Subcutaneous abdominal adipose tissue (tissue), 5 donors: ENCODE results near the gene KRTAP3-3.
"Not testable (repeated sequence)": the region's sequence is repeated elsewhere in the genome, so short reads cannot be mapped to it uniquely, and the experiment has no call there.

Experiments
- H3K27ac ChIP-seq: one replicate; pipeline ENCODE4 v1.7.0; 2013; ENCODE audit warnings: low read depth, mild to moderate bottlenecking, inconsistent platforms, low read length, moderate library complexity
- H3K27me3 ChIP-seq, 5 donors: one replicate each; pipeline ENCODE4 v1.7.0; 2013; ENCODE audit warnings: low read length in 5 of 5, inconsistent platforms in 1 of 5; ENCODE audit not compliant: control insufficient read depth in 5 of 5, insufficient read depth in 4 of 5
- H3K36me3 ChIP-seq, 5 donors: one replicate each; pipeline ENCODE4 v1.7.0; 2013; ENCODE audit warnings: low read length in 5 of 5; ENCODE audit not compliant: control insufficient read depth in 5 of 5, insufficient read depth in 5 of 5
- H3K4me1 ChIP-seq, 5 donors: one replicate each; pipeline ENCODE4 v1.7.0; 2013; ENCODE audit warnings: low read length in 5 of 5, mild to moderate bottlenecking in 3 of 5, moderate library complexity in 1 of 5; ENCODE audit not compliant: control insufficient read depth in 5 of 5, insufficient read depth in 5 of 5
- H3K4me3 ChIP-seq, 5 donors: one replicate each; pipeline ENCODE4 v1.7.0; 2013; ENCODE audit warnings: low read length in 5 of 5, low read depth in 1 of 5
- H3K9ac ChIP-seq, 5 donors: one replicate each; pipeline ENCODE4 v1.7.0; 2013; ENCODE audit warnings: low read length in 5 of 5, mild to moderate bottlenecking in 4 of 5, moderate library complexity in 3 of 5
- H3K9me3 ChIP-seq, 5 donors: one replicate each; pipeline ENCODE4 v1.7.0; 2013; ENCODE audit warnings: low read length in 5 of 5; ENCODE audit not compliant: control insufficient read depth in 5 of 5
- donor health status: healthy.
- donor health status: healthy.
- donor health status: healthy.
- donor health status: healthy.
- donor health status: healthy.

The KRTAP3-3 gene

DNA sequence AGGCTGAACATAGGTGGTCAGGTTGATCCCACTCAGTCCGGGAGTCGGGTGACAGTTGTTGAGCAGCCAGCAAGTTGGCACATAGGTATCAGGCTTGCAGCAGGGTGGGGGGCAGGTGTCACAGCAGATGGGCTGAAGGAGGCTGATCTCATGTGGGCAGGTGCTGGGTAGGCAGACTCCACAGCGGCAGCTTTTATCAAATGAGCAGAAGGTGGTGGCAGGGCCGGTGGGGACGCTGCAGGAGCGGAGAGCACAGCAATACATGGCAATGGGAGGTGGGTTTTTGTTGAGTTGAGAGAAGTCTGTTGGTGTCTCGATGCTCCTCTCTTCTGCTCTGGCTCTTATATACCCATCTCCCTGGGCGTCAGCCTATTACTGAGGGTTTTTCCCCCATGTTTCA is 14.8 kb upstream of the KRTAP3-3 start, which contains the start of gene KRTAP3-1:
Gene KRTAP3-1, minus strand, starts transcription at position 318 of the 400 bp plus-strand sequence. Its CDS starts 54 bp downstream, at position 264.
- Histone ChIP-seq H3K9me3 (no peaks in the 10 kb centered on the region), H3K27ac (no peak within 1 kb of the TSS), H3K4me1 (no peaks in the 10 kb centered on the region), H3K4me3 (no peak within 1 kb of the TSS), H3K36me3 (no peaks in the 10 kb centered on the region), H3K9ac (no peak within 1 kb of the TSS), H3K27me3 (peaks cover 0 to 3% (median 0%) of the 10 kb centered on the region in 5 donors)

DNA sequence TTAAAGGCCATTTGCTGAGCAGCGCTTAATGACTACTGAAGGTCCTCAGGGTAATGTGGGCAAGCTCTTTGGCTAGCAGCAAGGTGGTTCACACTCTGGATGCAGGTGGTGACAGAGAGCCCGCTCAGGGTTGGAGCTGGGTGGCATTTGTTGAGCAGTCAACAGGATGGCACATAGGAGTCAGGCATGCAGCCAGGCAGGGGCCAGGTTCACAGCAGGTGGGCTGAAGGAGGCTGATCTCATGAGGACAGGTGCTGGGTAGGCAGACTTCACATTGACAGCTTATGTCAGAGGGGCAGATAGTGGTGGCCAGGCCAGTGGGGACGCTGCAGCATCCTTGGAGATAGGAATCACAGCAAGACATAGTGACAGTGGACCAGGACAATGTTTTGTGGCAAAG is 10.4 kb upstream of the KRTAP3-3 start:
- H3K27ac ChIP-seq, result no peak overlapping the region

GRCh38 chr17:41003926-41004325 is 10.0 kb upstream of the KRTAP3-3 start:
- Histone ChIP-seq H3K9me3 (no peaks in the 10 kb centered on the region), H3K9ac (no peak overlapping the region), H3K36me3 (no peaks in the 10 kb centered on the region), H3K27me3 (peaks cover 0 to 3% (median 0%) of the 10 kb centered on the region in 5 donors), H3K4me3 (no peak overlapping the region), H3K4me1 (no peaks in the 10 kb centered on the region), H3K27ac (no peak overlapping the region)

More for the DNA sequence above, 10.4 kb upstream of the KRTAP3-3 start:
- Histone ChIP-seq H3K27me3 (peaks cover 0 to 3% (median 0%) of the 10 kb centered on the region in 5 donors), H3K9me3 (no peaks in the 10 kb centered on the region), H3K4me3 (no peak overlapping the region), H3K9ac (no peak overlapping the region), H3K4me1 (no peaks in the 10 kb centered on the region), H3K36me3 (no peaks in the 10 kb centered on the region)

GRCh38 chr17:41002814-41003213 is 8.8 kb upstream of the KRTAP3-3 start:
- Histone ChIP-seq H3K9ac (no peak overlapping the region), H3K4me1 (no peaks in the 10 kb centered on the region), H3K27me3 (peaks cover 0 to 3% (median 0%) of the 10 kb centered on the region in 5 donors), H3K27ac (no peak overlapping the region), H3K4me3 (no peak overlapping the region), H3K36me3 (no peaks in the 10 kb centered on the region), H3K9me3 (no peaks in the 10 kb centered on the region)

- no peak overlapping the region for H3K9ac ChIP-seq
- no peak overlapping the region for H3K4me3 ChIP-seq
- no peaks in the 10 kb centered on the region for H3K4me1 ChIP-seq
- H3K9me3 ChIP-seq, result no peaks in the 10 kb centered on the region
- peaks cover 0 to 3% (median 0%) of the 10 kb centered on the region in 5 donors for H3K27me3 ChIP-seq
- no peaks in the 10 kb centered on the region for H3K36me3 ChIP-seq
- H3K27ac ChIP-seq, result no peak overlapping the region
These were observed 7.8 kb upstream of the KRTAP3-3 start for GRCh38 chr17:41001795-41002194.

- H3K27me3 ChIP-seq, H3K9ac ChIP-seq, H3K9me3 ChIP-seq, H3K36me3 ChIP-seq, H3K4me3 ChIP-seq, H3K4me1 ChIP-seq, H3K27ac ChIP-seq: not testable (repeated sequence)
These were observed 5.6 kb upstream of the KRTAP3-3 start, which contains the start of gene KRTAP3-2 for GRCh38 chr17:40999563-40999962. KRTAP3-2 (minus strand) TSS chr17:40999906; CDS start chr17:40999853, 53 bp downstream.

- Histone ChIP-seq H3K27me3 (peaks cover 0 to 10% (median 3%) of the 10 kb centered on the region in 5 donors), H3K9ac (no peak overlapping the region), H3K27ac (no peak overlapping the region), H3K9me3 (no peaks in the 10 kb centered on the region), H3K4me3 (no peak overlapping the region), H3K4me1 (no peaks in the 10 kb centered on the region), H3K36me3 (no peaks in the 10 kb centered on the region)
These were observed 3.4 kb upstream of the KRTAP3-3 start for GRCh38 chr17:40997361-40997760.

GRCh38 chr17:40996829-40997228 is 2.9 kb upstream of the KRTAP3-3 start:
- Histone ChIP-seq H3K4me1 (no peaks in the 10 kb centered on the region), H3K9ac (no peak overlapping the region), H3K27me3 (peaks cover 0 to 10% (median 4%) of the 10 kb centered on the region in 5 donors), H3K9me3 (no peaks in the 10 kb centered on the region), H3K4me3 (no peak overlapping the region), H3K36me3 (no peaks in the 10 kb centered on the region), H3K27ac (no peak overlapping the region)

DNA sequence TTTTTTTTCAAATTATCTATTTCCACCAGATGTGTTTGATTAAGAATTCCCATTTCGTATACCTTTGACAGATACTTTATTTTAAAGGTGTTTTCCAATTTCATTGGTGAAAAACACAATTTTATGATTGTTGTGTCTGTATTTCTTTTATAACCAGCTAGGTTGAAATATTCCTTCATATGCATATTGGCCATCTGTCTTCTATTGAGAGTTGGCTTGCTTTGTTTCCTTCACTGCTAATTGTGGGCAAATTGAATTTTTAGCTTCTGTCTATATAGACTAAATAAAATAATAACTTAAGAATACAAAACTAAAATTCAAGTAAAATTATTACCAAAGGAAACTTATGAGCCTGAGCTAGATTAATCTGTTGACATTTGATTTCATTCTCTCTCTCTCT is 1.2 kb upstream of the KRTAP3-3 start:
- Histone ChIP-seq H3K9me3 (peaks cover 0 to 4% (median 2%) of the 10 kb centered on the region in 5 donors), H3K36me3 (no peaks in the 10 kb centered on the region), H3K27ac (no peak overlapping the region), H3K9ac (no peak overlapping the region), H3K27me3 (peaks cover 0 to 10% (median 4%) of the 10 kb centered on the region in 5 donors), H3K4me1 (no peaks in the 10 kb centered on the region), H3K4me3 (no peak overlapping the region)

GRCh38 chr17:40993084-40993483 is 880 bp downstream of the KRTAP3-3 start:
- Histone ChIP-seq H3K27ac (no peak overlapping the region), H3K27me3 (peaks cover 0 to 10% (median 4%) of the 10 kb centered on the region in 5 donors), H3K9ac (no peak overlapping the region), H3K9me3 (peaks cover 0 to 4% (median 2%) of the 10 kb centered on the region in 5 donors), H3K4me3 (no peak overlapping the region), H3K36me3 (no peaks in the 10 kb centered on the region), H3K4me1 (no peaks in the 10 kb centered on the region)
